GM23338 (cell line): ENCODE measurements around the gene MMP28.

ENCODE experiments used
- CREB1 ChIP-seq: fragments of 250-450 bp; sonication (Bioruptor Pico); IDR thresholded peaks from 2 replicates; pipeline ENCODE4 v1.5.0; 2020; ENCODE audit warnings: low read depth, mild to moderate bottlenecking, moderate library complexity
- CTCF ChIP-seq, 2 experiments: fragments of 200-600 bp in 1 of 2; sonication (generic) in 1 of 2; conservative IDR thresholded peaks; 2 replicates each; pipeline versions ENCODE4 v1.5.1 to v1.6.1; 2016 to 2017; ENCODE audit warnings: antibody characterized with exemption in 2 of 2, low read depth in 2 of 2, mild to moderate bottlenecking in 2 of 2, moderate library complexity in 1 of 2
- ETS1 ChIP-seq: IDR thresholded peaks from 2 replicates; pipeline ENCODE4 v1.6.1; 2016; ENCODE audit warnings: antibody characterized with exemption
- EZH2 ChIP-seq: fragments of 200-600 bp; sonication (generic); IDR thresholded peaks from one replicate; pipeline ENCODE4 v1.8.0; 2017; ENCODE audit warnings: antibody characterized with exemption, mild to moderate bottlenecking, low read depth; ENCODE audit not compliant: unreplicated experiment
- EZH2phosphoT487 ChIP-seq: fragments of 200-600 bp; sonication (generic); IDR thresholded peaks from one replicate; pipeline ENCODE4 v1.8.1; 2018; ENCODE audit warnings: antibody characterized with exemption; ENCODE audit not compliant: unreplicated experiment
- JUNB ChIP-seq: IDR thresholded peaks from one replicate; pipeline ENCODE4 v1.6.1; 2016; ENCODE audit warnings: antibody characterized with exemption; ENCODE audit not compliant: unreplicated experiment
- POLR2AphosphoS5 ChIP-seq: IDR thresholded peaks from 2 replicates; pipeline ENCODE4 v1.6.1; 2016; ENCODE audit warnings: antibody characterized with exemption, low read depth
- REST ChIP-seq: IDR thresholded peaks from one replicate; pipeline ENCODE4 v1.6.1; 2018; ENCODE audit warnings: antibody characterized with exemption; ENCODE audit not compliant: unreplicated experiment

- TF ChIP-seq CTCF (conservative IDR thresholded peaks at IDR 0.05; ENCODE audit: low read depth in 2 of 2) (no peak), EZH2phosphoT487 (no peak), JUNB (no peak), EZH2 (no peak), ETS1 (no peak), CREB1 (CRISPR knock-in tag) (no peak), REST (no peak), POLR2AphosphoS5 (no peak)
Measured at GRCh38 chr17:35795871-35796265, 427 bp upstream of the MMP28 start.
